HL-60/S4 treated with retinoic acid at 250 ng/mL for 4 days and 3 days (cell line): ENCODE measurements around the gene CFAP74.

Source experiments
- in situ Hi-C: fragments of 300-500 bp; cut with MboI; formaldehyde crosslinking; loops from 2 replicates; pipeline ENCODE4 v1.7.0; 2022; ENCODE audit warnings: low sequenced_read_pairs

Gene CFAP74, protein sequence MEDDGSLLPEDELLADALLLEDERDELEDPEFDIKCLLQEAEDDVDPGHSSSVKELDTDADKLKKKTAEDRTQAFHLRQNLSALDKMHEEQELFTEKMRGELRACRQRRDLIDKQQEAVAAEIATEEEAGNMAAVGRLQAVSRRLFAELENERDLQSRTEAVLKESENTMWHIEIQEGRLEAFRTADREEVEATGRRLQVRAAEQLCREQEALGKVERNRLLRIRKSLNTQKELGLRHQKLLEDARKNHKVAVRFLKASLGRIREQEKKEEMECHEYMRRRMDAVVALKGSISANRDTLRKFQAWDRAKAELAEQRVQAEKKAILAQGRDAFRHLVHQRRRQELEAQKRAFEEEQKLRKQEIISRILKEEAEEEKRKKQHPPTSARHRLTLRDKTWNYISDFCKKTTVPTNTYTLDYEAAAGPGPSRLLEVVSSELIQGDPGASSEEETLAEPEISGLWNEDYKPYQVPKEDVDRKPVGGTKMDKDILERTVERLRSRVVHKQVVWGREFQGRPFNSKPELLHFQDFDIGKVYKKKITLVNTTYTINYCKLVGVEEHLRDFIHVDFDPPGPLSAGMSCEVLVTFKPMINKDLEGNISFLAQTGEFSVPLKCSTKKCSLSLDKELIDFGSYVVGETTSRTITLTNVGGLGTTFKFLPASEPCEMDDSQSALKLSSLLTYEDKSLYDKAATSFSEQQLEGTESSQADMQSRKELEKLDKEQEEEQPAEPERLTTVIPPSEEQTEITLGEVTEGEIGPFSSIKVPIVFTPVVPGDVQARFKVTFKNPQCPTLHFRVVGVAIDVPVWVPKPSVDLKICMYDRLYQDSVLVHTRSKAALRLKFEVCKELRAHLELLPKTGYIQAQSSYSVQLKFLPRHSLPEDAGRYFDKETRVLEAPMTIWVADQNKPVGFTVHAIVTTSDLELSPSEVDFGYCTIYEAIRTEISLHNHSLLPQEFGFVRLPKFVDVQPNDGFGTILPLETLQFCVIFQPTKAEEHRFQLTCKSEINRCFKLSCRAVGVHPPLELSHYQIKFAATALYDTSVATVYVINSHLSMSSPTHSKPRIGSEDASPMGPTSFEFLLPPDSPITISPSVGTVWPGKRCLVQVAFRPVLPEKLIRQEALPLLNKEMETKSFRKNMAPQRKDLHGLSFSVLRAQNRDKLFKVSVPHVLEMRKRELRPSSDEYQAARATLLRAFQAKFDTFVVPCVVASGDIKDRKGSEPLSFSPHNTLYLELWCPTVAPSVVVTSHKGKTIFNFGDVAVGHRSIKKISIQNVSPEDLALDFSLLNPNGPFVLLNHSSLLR (N-terminal part only)

GRCh38 chr1:2003541-2004131, at the start of gene CFAP74:
Gene CFAP74, minus strand, starts transcription at chr1:2003786. Its CDS starts 12,830 bp downstream, at chr1:1990956.
- in situ Hi-C loops, result no loop called here

- in situ Hi-C loops, result no loop called here
These were observed 49.6 kb upstream of the CFAP74 start for GRCh38 chr1:2053217-2053616.

GRCh38 chr1:2052756-2053155, 49.2 kb upstream of the CFAP74 start:
- in situ Hi-C loops, result no loop called here

DNA sequence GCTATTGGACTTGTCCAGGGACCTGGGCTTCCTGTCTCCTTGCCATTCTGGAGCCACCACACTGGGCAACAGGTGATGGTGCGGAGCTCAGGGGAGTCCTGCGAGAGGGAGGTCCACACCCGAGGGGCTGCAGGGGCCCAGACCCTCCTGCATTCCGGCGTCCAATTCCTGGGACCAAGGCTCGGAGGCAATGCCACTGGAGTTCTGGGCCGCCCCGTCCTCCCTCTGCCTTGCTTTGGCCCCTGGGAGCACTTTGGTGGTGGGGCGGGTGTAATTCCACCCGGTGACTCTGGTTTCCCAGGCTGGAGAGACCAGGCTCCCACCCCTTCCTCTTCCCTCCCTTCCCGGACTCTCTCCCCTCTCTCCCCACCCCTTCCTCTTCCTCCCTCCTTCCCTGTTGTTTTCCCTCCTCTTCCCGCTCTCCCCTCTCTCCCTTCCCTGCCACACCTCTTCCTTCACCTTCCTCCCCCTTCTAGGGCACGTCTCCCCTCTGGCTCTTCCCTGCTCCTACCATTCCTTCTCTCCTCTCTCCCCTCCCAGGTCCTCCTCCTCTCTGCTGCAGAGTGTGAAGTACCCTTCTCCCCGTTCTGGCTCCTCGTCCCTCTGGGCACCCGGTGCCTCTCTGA, 48.6 kb upstream of the CFAP74 start:
- in situ Hi-C loops, result no loop called here

DNA sequence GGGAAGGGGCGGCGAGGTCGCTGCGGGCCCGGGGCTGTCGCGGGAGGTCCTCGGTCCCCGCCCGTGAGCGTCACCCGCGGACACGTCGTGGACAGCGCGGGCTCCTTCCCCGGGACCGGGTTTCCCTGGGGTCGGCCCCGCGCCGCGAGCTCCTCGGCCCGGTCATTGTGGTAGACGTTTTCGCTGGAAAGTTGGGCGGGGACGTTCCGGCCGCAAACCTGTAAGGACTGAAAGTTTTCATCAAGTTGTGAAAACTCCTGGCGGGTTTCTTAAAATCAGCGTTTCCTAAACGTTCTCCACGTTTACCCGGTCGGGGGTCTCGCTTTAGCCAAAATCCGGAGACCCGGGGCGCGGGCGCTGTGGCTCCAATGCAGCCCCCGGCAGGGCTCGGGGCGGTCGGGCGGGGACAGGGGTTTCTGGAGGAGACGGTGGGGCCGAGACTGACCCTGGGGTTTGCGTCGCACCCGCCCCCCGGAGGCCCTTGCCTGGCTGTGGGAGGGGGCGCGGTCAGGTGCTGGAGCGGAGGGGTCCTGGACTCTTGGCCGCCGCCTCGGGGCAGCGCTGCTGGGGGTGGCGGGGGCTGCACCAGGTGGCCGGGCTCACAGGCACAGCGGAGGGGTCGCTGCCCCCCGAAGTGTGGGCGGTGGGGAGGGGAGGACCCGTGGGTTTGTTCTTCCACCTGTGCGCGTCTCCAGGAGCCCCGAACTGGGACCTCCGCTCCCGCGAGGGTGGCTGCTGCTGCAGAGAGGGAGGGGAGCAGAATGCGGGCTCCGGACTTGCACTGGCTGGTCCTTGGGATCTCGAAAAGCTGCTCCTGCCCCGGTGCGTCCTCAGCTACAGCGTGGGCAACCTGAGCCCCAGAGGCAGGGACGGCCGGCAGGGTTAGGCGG, 47.5 kb upstream of the CFAP74 start:
- in situ Hi-C loops, result no loop called here

- in situ Hi-C loops, result no loop called here
These were observed 46.8 kb upstream of the CFAP74 start for GRCh38 chr1:2050461-2050792.

- in situ Hi-C loops, result loop anchor here (10.0 kb wide), 1 partner anchor 85 kb away; no protein-coding TSS in a partner anchor
These were observed 46.3 kb upstream of the CFAP74 start, which contains the start of gene PRKCZ for GRCh38 chr1:2049718-2050431. Gene PRKCZ, plus strand, starts transcription at chr1:2050411. Its CDS starts 220 bp downstream, at chr1:2050631.

DNA sequence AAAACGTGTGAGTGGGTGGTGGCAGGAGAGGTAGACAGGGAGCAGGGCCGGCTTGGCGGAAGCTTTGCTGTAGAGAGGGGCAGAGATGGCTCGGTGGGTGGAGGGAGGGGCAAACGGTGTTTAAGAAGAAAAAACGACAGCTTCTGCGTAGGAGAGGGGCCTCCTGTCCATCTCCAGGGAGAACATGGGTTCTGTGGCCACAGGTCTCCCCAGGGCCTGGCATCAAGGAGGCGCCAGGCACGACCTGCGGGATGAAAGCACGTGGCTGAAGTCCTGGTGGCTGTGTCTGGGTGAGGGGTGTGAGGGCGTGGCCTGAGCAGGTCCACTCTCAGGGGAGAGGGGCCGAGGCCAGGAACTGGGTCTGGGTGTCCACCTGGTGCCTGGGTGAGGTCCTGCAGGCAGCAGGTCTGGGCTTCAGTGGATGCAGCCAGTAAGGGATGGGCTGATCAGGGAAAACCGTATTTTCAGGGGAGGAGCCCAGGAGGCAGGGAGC, 45.7 kb upstream of the CFAP74 start:
- in situ Hi-C loops, result loop anchor here (10.0 kb wide), 1 partner anchor 84 kb away; no protein-coding TSS in a partner anchor

GRCh38 chr1:2047749-2048729, 44.5 kb upstream of the CFAP74 start:
- in situ Hi-C loops, result loop anchor here (10.0 kb wide), 1 partner anchor 83 kb away; no protein-coding TSS in a partner anchor

DNA sequence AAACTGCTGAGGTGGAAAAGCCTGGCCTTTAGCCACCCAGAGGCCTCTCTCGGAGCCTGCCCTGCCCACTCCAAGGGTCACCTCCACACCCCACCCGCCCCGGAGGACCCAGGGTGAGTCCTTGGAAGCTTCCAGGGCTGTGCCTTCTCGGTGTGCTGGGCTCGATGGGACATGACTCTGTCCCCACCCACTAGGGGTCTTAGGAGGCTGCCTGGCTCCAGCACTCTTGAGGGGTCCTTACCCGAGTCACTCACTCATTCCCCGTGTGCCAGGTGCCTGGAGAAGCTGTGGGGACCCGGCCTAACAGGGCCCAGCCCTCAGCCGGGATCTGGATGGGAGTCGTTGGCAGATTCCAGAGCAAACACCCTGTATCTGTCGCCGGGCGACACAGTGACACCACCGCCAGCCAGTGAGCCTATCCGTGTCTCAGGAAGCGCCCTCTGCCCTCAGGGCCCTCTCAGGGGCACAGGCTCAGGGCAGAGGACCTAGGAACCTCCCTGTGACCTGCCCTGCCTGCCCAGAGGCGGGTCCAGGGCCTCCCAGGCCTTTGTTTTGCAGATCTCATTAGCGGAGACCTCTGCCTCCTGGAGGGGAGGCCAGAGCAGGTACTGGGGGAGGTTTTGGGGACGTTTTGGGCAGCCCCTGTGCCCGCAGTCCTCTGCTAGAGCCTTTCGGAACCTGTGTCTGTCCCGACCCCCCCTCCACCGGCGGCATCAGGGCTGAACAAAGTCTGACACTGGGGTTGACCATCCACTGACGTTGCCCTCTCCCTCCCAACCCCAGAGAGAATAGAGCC, 43.6 kb upstream of the CFAP74 start:
- in situ Hi-C loops, result loop anchor here (10.0 kb wide), 1 partner anchor 82 kb away; no protein-coding TSS in a partner anchor

DNA sequence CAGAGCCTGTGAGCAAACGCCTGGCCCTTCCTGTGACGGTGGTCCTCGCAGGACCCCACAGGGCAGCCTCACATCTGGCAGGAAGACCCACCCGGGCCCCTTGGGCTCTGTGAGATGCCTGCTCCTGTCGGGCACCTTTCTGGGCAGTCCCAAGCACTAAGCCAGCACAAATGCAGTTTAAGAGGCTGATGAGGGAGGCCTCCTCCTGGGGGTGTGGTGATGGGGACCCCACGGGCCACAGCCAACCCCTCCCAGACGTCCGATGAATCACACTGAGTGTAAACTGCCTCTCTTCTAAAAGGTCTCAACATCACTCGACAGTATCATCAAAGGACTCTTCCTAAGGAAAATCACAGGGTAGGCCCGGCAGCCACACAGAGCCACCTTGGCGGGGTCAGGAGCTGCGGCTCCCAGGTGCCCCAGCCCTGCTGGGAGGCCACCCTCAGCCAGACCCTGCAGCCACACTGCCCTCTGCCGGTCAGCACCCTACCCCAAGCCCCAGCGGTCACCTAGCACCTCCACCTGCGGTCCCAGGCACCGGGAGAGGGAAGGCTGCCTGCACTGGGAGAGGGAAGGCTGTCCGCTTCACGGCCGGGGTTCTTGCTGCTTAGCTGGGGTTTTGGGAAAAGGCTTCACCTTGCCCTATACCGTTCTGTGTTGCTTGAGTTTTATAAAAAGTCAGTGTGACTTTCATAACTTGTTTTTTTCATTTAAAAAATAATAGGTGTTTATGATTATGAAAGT, 42.8 kb upstream of the CFAP74 start:
- in situ Hi-C loops, result loop anchor here (10.0 kb wide), 1 partner anchor 82 kb away; no protein-coding TSS in a partner anchor

- in situ Hi-C loops, result loop anchor here (10.0 kb wide), 1 partner anchor 81 kb away; no protein-coding TSS in a partner anchor
These were observed 42.0 kb upstream of the CFAP74 start for GRCh38 chr1:2045468-2046173.

- in situ Hi-C loops, result loop anchor here (10.0 kb wide), 1 partner anchor 80 kb away; no protein-coding TSS in a partner anchor
These were observed 41.1 kb upstream of the CFAP74 start for GRCh38 chr1:2044510-2045319.

DNA sequence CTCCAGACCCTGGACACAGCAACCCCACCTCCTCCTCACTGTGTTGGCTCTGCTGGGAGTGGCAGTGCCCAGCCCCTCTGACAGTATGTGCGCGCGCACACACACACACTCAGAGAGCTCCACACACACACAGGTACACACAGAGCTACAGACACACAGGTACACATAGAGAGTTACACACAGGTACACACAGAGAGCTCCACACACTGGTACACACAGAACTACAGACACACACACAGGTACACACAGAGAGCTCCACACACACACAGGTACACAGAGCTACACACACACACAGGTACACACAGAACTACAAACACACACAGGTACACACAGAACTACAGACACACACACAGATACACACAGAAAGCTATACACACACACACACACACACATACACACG, 40.3 kb upstream of the CFAP74 start:
- in situ Hi-C loops, result loop anchor here (10.0 kb wide), 1 partner anchor 79 kb away; no protein-coding TSS in a partner anchor
